HepG2 (cell line): ENCODE measurements around the gene NBPF1. TPM values are rescaled to one million over a fixed set of nuclear protein-coding genes. Genes with fewer than 3 reads are reported as not detected.

Source experiments
- GATAD1 ChIP-seq: IDR thresholded peaks from 2 replicates; pipeline ENCODE4 v1.6.1; 2016; ENCODE audit warnings: missing genetic modification reagents, missing compliant biosample characterization
- ISX ChIP-seq: sonication (generic); formaldehyde crosslinking; conservative IDR thresholded peaks from 2 replicates; pipeline ENCODE4 v1.5.0; 2020; ENCODE audit warnings: missing genetic modification reagents
- MED8 ChIP-seq: sonication (generic); formaldehyde crosslinking; IDR thresholded peaks from 2 replicates; pipeline ENCODE4 v1.8.1; 2023; ENCODE audit warnings: mild to moderate bottlenecking, missing genetic modification reagents; ENCODE audit not compliant: insufficient replicate concordance
- MEIS1 ChIP-seq: sonication (generic); formaldehyde crosslinking; IDR thresholded peaks from 2 replicates; pipeline ENCODE4 v1.9.0; 2021; ENCODE audit warnings: mild to moderate bottlenecking, missing genetic modification reagents, moderate library complexity, borderline replicate concordance
- NAIF1 ChIP-seq: sonication (generic); formaldehyde crosslinking; IDR thresholded peaks from 2 replicates; pipeline ENCODE4 v1.5.0; 2020; ENCODE audit warnings: mild to moderate bottlenecking, missing genetic modification reagents, borderline replicate concordance
- NFYB ChIP-seq: sonication (generic); formaldehyde crosslinking; IDR thresholded peaks from 2 replicates; pipeline ENCODE4 v1.4.0; 2020; ENCODE audit warnings: missing genetic modification reagents
- POLR2A ChIP-seq, 2 experiments: IDR thresholded peaks; 2 replicates each; pipeline ENCODE4 v1.6.1; 2011; ENCODE audit warnings: low read depth in 2 of 2, low read length in 2 of 2, mild to moderate bottlenecking in 1 of 2, moderate library complexity in 1 of 2; ENCODE audit not compliant: insufficient read depth in 1 of 2
- SALL2 ChIP-seq: sonication (generic); formaldehyde crosslinking; IDR thresholded peaks from 2 replicates; pipeline ENCODE4 v1.8.1; 2023; ENCODE audit warnings: mild to moderate bottlenecking, missing genetic modification reagents, inconsistent platforms
- SATB2 ChIP-seq: sonication (generic); formaldehyde crosslinking; IDR thresholded peaks from 2 replicates; pipeline ENCODE4 v1.5.0; 2020; ENCODE audit warnings: missing genetic modification reagents
- SPEN ChIP-seq: sonication (generic); formaldehyde crosslinking; IDR thresholded peaks from 2 replicates; pipeline ENCODE4 v1.5.1; 2020; ENCODE audit warnings: low read depth, mild to moderate bottlenecking, missing genetic modification reagents
- STAG1 ChIP-seq: sonication (generic); formaldehyde crosslinking; IDR thresholded peaks from 2 replicates; pipeline ENCODE4 v1.4.0; 2020; ENCODE audit warnings: missing genetic modification reagents
- YEATS4 ChIP-seq: sonication (generic); formaldehyde crosslinking; IDR thresholded peaks from 2 replicates; pipeline ENCODE4 v1.4.0; 2020; ENCODE audit warnings: missing genetic modification reagents, borderline replicate concordance
- ZIK1 ChIP-seq: sonication (generic); formaldehyde crosslinking; IDR thresholded peaks from 2 replicates; pipeline ENCODE4 v1.5.0; 2020; ENCODE audit warnings: mild to moderate bottlenecking, low read depth, missing genetic modification reagents, borderline replicate concordance
- ZNF136 ChIP-seq: sonication (generic); formaldehyde crosslinking; IDR thresholded peaks from 2 replicates; pipeline ENCODE4 v1.8.1; 2022; ENCODE audit warnings: low read depth, mild to moderate bottlenecking, moderate library complexity, missing genetic modification reagents
- ZNF430 ChIP-seq: sonication (generic); formaldehyde crosslinking; IDR thresholded peaks from 2 replicates; pipeline ENCODE4 v1.9.0; 2021; ENCODE audit warnings: mild to moderate bottlenecking, missing genetic modification reagents
- ZNF790 ChIP-seq: sonication (generic); formaldehyde crosslinking; IDR thresholded peaks from 2 replicates; pipeline ENCODE4 v1.8.0; 2022; ENCODE audit warnings: missing genetic modification reagents, mild to moderate bottlenecking, borderline replicate concordance
- polyA plus RNA-seq, 8 experiments: library from polyadenylated mRNA; depleted of rRNA in 3 of 8; stranded (reverse) in 7 of 8; unstranded in 1 of 8; fragments of >200 nt; fragmentation: Illumina TruSeq in 4 of 8; extraction: Trizol in 4 of 8; gene quantifications; 2 replicates each; pipeline versions ENCODE4 v1.2.1 to v1.2.3, GENCODE V29; 2011 to 2016; ENCODE audit warnings: low read depth in 4 of 8, missing spikeins in 1 of 8, mixed read lengths in 1 of 8; ENCODE audit not compliant: insufficient read depth in 1 of 8
- total RNA-seq, 5 experiments: library from RNA; depleted of rRNA; stranded (reverse); fragments of >200 nt; fragmentation: Illumina TruSeq; extraction: Trizol; gene quantifications; 2 replicates each; pipeline ENCODE4 v1.2.3, GENCODE V29; 2016; ENCODE audit warnings: low read depth in 1 of 5
- TF ChIP-seq, protein P1 (sequence below): sonication (generic); formaldehyde crosslinking; IDR thresholded peaks from 2 replicates; pipeline ENCODE4 v1.4.0; 2020; ENCODE audit warnings: missing genetic modification reagents
- TF ChIP-seq, protein P2 (sequence below): sonication (generic); formaldehyde crosslinking; IDR thresholded peaks from 2 replicates; pipeline ENCODE4 v1.4.0; 2020; ENCODE audit warnings: missing genetic modification reagents
- TF ChIP-seq, protein P3 (sequence below): conservative IDR thresholded peaks from 2 replicates; pipeline ENCODE4 v1.6.1; 2018; ENCODE audit warnings: missing genetic modification reagents
- TF ChIP-seq, protein P4 (sequence below), 2 experiments: IDR thresholded peaks; 2 replicates each; pipeline ENCODE4 v1.6.1; 2011 to 2012; ENCODE audit warnings: low read length in 2 of 2, borderline replicate concordance in 1 of 2, low read depth in 1 of 2, mild to moderate bottlenecking in 1 of 2, moderate library complexity in 1 of 2

NBPF1 gene
- total and polyA plus RNA-seq, 2 of the 13 experiments (the other 11 are each of a cell fraction or from before 2014, with no cell fraction given), result 30.3 to 35.6 TPM

DNA sequence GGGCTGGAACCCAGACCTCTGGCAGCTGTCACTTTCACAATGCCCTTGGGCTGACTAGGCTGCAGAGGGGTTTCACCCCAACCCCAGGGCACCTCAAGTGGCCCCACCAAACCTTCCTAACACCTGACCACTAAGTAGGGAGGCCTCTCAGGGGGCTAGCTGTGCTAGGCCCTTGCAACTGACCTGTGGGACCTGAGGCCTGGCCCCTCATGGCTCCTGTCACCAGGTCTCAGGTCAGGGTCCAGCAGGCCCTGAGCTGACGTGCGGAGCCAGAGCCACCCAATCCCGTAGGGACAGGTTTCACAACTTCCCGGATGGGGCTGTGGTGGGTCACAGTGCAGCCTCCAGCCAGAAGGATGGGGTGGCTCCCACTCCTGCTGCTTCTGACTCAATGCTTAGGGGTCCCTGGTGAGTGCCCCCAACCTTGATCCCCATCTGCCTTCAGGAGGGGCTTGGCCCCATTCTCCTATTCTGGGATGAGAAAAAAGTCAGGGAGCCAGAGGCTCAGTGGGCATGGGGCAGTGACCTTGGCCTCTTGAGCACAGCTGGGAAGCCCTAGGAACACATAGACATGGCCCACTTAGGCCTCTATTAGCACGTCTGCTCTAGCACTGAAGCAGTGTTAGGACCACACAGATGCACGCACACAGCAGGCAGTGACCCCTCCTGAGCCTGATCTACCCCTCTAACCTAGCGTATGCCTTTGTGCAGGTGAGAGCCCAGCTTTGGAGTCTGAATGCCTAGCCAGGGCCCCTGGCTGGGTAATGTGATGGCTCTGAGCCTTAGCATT is 32.1 kb upstream of the NBPF1 start (continued):
- TF ChIP-seq, protein P1, sequence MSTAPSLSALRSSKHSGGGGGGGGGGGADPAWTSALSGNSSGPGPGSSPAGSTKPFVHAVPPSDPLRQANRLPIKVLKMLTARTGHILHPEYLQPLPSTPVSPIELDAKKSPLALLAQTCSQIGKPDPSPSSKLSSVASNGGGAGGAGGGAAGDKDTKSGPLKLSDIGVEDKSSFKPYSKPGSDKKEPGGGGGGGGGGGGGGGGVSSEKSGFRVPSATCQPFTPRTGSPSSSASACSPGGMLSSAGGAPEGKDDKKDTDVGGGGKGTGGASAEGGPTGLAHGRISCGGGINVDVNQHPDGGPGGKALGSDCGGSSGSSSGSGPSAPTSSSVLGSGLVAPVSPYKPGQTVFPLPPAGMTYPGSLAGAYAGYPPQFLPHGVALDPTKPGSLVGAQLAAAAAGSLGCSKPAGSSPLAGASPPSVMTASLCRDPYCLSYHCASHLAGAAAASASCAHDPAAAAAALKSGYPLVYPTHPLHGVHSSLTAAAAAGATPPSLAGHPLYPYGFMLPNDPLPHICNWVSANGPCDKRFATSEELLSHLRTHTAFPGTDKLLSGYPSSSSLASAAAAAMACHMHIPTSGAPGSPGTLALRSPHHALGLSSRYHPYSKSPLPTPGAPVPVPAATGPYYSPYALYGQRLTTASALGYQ, result peak; percentile 67; the same call in 1 of the 2 replicates
- TF ChIP-seq POLR2A (IDR thresholded peaks at IDR 0.05; ENCODE audit: insufficient read depth in 1 of 2, low read depth in 2 of 2, low read length in 2 of 2) (peak in 1 of 2 experiments; percentile 96; a peak in 2 of 4 replicates), ISX (CRISPR knock-in tag) (peak; percentile 83; the same call in 1 of the 2 replicates), YEATS4 (CRISPR knock-in tag) (peak; percentile 98), SATB2 (CRISPR knock-in tag) (0 out of 2 replicates have a peak, but pooled peaks have one; percentile 51), ZNF430 (CRISPR knock-in tag) (peak; percentile 92; the same call in 1 of the 2 replicates), ZNF136 (CRISPR knock-in tag) (peak; percentile 84; the same call in 1 of the 2 replicates), STAG1 (CRISPR knock-in tag) (peak; percentile 28), GATAD1 (peak; percentile 93), ZIK1 (0 out of 2 replicates have a peak, but pooled peaks have one; percentile 64), SPEN (CRISPR knock-in tag) (peak; percentile 98; the same call in 1 of the 2 replicates), ZNF790 (peak; percentile 5; the same call in 1 of the 2 replicates), NAIF1 (CRISPR knock-in tag) (peak; percentile 30; the same call in 1 of the 2 replicates), MEIS1 (CRISPR knock-in tag) (peak; percentile 99), SALL2 (CRISPR knock-in tag) (peak; percentile 55; the same call in 1 of the 2 replicates), NFYB (CRISPR knock-in tag) (peak; percentile 85), MED8 (CRISPR knock-in tag) (peak; percentile 86)
- TF ChIP-seq, protein P2, sequence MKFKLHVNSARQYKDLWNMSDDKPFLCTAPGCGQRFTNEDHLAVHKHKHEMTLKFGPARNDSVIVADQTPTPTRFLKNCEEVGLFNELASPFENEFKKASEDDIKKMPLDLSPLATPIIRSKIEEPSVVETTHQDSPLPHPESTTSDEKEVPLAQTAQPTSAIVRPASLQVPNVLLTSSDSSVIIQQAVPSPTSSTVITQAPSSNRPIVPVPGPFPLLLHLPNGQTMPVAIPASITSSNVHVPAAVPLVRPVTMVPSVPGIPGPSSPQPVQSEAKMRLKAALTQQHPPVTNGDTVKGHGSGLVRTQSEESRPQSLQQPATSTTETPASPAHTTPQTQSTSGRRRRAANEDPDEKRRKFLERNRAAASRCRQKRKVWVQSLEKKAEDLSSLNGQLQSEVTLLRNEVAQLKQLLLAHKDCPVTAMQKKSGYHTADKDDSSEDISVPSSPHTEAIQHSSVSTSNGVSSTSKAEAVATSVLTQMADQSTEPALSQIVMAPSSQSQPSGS (CRISPR knock-in tag), result peak; percentile 94
- TF ChIP-seq, protein P3, sequence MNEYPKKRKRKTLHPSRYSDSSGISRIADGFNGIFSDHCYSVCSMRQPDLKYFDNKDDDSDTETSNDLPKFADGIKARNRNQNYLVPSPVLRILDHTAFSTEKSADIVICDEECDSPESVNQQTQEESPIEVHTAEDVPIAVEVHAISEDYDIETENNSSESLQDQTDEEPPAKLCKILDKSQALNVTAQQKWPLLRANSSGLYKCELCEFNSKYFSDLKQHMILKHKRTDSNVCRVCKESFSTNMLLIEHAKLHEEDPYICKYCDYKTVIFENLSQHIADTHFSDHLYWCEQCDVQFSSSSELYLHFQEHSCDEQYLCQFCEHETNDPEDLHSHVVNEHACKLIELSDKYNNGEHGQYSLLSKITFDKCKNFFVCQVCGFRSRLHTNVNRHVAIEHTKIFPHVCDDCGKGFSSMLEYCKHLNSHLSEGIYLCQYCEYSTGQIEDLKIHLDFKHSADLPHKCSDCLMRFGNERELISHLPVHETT (CRISPR knock-in tag), result peak; percentile 95
- TF ChIP-seq, protein P4, sequence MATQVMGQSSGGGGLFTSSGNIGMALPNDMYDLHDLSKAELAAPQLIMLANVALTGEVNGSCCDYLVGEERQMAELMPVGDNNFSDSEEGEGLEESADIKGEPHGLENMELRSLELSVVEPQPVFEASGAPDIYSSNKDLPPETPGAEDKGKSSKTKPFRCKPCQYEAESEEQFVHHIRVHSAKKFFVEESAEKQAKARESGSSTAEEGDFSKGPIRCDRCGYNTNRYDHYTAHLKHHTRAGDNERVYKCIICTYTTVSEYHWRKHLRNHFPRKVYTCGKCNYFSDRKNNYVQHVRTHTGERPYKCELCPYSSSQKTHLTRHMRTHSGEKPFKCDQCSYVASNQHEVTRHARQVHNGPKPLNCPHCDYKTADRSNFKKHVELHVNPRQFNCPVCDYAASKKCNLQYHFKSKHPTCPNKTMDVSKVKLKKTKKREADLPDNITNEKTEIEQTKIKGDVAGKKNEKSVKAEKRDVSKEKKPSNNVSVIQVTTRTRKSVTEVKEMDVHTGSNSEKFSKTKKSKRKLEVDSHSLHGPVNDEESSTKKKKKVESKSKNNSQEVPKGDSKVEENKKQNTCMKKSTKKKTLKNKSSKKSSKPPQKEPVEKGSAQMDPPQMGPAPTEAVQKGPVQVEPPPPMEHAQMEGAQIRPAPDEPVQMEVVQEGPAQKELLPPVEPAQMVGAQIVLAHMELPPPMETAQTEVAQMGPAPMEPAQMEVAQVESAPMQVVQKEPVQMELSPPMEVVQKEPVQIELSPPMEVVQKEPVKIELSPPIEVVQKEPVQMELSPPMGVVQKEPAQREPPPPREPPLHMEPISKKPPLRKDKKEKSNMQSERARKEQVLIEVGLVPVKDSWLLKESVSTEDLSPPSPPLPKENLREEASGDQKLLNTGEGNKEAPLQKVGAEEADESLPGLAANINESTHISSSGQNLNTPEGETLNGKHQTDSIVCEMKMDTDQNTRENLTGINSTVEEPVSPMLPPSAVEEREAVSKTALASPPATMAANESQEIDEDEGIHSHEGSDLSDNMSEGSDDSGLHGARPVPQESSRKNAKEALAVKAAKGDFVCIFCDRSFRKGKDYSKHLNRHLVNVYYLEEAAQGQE (IDR thresholded peaks at IDR 0.05; ENCODE audit: borderline replicate concordance in 1 of 2, low read depth in 1 of 2, low read length in 2 of 2), result peak in 1 of 2 experiments; percentile 65; a peak in 1 of 4 replicates
